GM06990 (cell line): Measurements from ENCODE around the gene KPNA2.

Experiments used
- DNase-seq: peaks from one replicate; pipeline ENCODE4 v3.0.0-alpha.2; 2011; ENCODE audit not compliant: insufficient read length; ENCODE audit errors: extremely low read depth
- H3K27me3 ChIP-seq: replicated peaks from 2 replicates; pipeline ENCODE4 v1.6.0; 2011; ENCODE audit warnings: low read length; ENCODE audit not compliant: control insufficient read depth, insufficient read depth
- H3K36me3 ChIP-seq: 2 replicates; pipeline ENCODE4 v1.5.1; 2011; ENCODE audit warnings: low read length; ENCODE audit not compliant: control insufficient read depth, insufficient read depth
- H3K4me3 ChIP-seq: replicated peaks from 2 replicates; pipeline ENCODE4 v1.5.1; 2011; ENCODE audit warnings: low read depth, mild to moderate bottlenecking, control low read depth, low read length
- CTCF ChIP-seq: IDR thresholded peaks from 2 replicates; pipeline ENCODE4 v1.5.1; 2011; ENCODE audit warnings: low read length, control low read depth, mild to moderate bottlenecking, inconsistent platforms; ENCODE audit not compliant: insufficient read depth, poor library complexity, severe bottlenecking

The KPNA2 gene

GRCh38 chr17:68035523-68036303, at the start of gene KPNA2:
TSS of gene KPNA2 (plus strand) at chr17:68035735. CDS start at chr17:68037133, 1,398 bp downstream.
- H3K36me3 ChIP-seq, result peaks cover 10% of the 10 kb centered on the region

GRCh38 chr17:67990909-67991308, 44.6 kb upstream of the KPNA2 start:
- no peaks in the 10 kb centered on the region for H3K27me3 ChIP-seq
- DNase-seq, result no peak
- TF ChIP-seq CTCF, result no peak
- H3K36me3 ChIP-seq, result no peaks in the 10 kb centered on the region
- H3K4me3 ChIP-seq, result no peak overlapping the region

More at GRCh38 chr17:68035523-68036303, at the start of gene KPNA2:
- TF ChIP-seq CTCF, result no peak
- H3K27me3 ChIP-seq, result no peaks in the 10 kb centered on the region
- peak; percentile 94 for DNase-seq
- peak within 1 kb of the TSS; percentile 96 for H3K4me3 ChIP-seq

- H3K27me3 ChIP-seq, result no peaks in the 10 kb centered on the region
- no peaks in the 10 kb centered on the region for H3K36me3 ChIP-seq
- peak overlapping the region; percentile 73 for H3K4me3 ChIP-seq
- DNase-seq, result no peak
- no peak for TF ChIP-seq CTCF
These were observed 42.9 kb upstream of the KPNA2 start for GRCh38 chr17:67992548-67993152.

- peak overlapping the region; percentile 81 for H3K4me3 ChIP-seq
- H3K36me3 ChIP-seq, result no peaks in the 10 kb centered on the region
- DNase-seq, result peak; percentile 91
- no peaks in the 10 kb centered on the region for H3K27me3 ChIP-seq
- TF ChIP-seq CTCF, result peak; percentile 7
These were observed 42.2 kb upstream of the KPNA2 start for GRCh38 chr17:67993153-67993997.

- Histone ChIP-seq H3K36me3 (no peaks in the 10 kb centered on the region), H3K4me3 (peak overlapping the region; percentile 81), H3K27me3 (no peaks in the 10 kb centered on the region)
- no peak for DNase-seq
- TF ChIP-seq CTCF, result no peak
These were observed 41.6 kb upstream of the KPNA2 start for GRCh38 chr17:67993998-67994361.
